ENCODE measurements around the gene GNA12. TPM values are rescaled to one million over a fixed set of nuclear protein-coding genes. Genes with fewer than 3 reads are reported as not detected.

Gene GNA12
- polyA plus RNA-seq, 1 of the 3 experiments (the other 2 are of a cell fraction) = 64.8 TPM

DNA sequence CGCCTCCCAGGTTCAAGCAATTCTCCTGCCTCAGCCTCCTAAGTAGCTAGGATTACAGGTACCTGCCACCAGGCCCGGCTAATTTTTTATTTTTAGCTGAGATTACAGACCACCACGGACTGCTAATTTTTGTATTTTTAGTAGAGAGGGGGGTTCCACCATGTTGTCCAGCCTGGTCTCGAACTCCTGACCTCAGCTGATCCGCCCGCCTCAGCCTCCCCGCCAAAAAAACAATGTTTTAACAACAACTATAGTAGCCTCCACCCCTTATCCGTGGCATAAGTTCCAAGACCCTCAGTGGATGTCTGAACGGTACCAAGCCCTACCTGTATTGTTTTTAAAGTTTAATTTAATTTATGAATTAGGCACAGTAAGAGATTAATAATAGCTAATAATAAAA lies 48.2 kb downstream of the GNA12 start:
- peaks cover 0 to 6% of the 10 kb centered on the region in 2 experiments; a peak in 2 of 4 replicates for H3K4me1 ChIP-seq (ENCODE audit: control insufficient read depth in 1 of 2, insufficient read depth in 2 of 2, low read depth in 1 of 2, low read length in 1 of 2)
- H3K79me2 ChIP-seq (ENCODE audit: insufficient read depth) = peaks cover 57% of the 10 kb centered on the region
- no peak overlapping the region for H3K4me3 ChIP-seq (ENCODE audit: low read depth in 2 of 2, low read length in 1 of 2)
- WGBS (ENCODE audit: low lambda C conversion rate) = 93% methylated on average over 9 of the region's 9 CpGs
- H3K9me3 ChIP-seq = no peaks in the 10 kb centered on the region
- H2AFZ ChIP-seq (ENCODE audit: low read depth) = no peak overlapping the region
- no peaks in the 10 kb centered on the region for H3K27me3 ChIP-seq (ENCODE audit: insufficient read depth)
- H3K9ac ChIP-seq = no peak overlapping the region
- no peak overlapping the region for H3K27ac ChIP-seq (ENCODE audit: low read depth in 2 of 2, low read length in 1 of 2)
- no peaks in the 10 kb centered on the region for H3K9me2 ChIP-seq
- no peak for TF ChIP-seq SMC3 (IDR thresholded peaks at IDR 0.05; ENCODE audit: low read depth, low read length)
- no peak for TF ChIP-seq MXI1 (IDR thresholded peaks at IDR 0.05; ENCODE audit: low read depth, low read length)
- TF ChIP-seq, protein P1, sequence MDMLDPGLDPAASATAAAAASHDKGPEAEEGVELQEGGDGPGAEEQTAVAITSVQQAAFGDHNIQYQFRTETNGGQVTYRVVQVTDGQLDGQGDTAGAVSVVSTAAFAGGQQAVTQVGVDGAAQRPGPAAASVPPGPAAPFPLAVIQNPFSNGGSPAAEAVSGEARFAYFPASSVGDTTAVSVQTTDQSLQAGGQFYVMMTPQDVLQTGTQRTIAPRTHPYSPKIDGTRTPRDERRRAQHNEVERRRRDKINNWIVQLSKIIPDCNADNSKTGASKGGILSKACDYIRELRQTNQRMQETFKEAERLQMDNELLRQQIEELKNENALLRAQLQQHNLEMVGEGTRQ (IDR thresholded peaks at IDR 0.05; ENCODE audit: borderline replicate concordance, low read depth, low read length) = no peak
- TF ChIP-seq, protein P2, sequence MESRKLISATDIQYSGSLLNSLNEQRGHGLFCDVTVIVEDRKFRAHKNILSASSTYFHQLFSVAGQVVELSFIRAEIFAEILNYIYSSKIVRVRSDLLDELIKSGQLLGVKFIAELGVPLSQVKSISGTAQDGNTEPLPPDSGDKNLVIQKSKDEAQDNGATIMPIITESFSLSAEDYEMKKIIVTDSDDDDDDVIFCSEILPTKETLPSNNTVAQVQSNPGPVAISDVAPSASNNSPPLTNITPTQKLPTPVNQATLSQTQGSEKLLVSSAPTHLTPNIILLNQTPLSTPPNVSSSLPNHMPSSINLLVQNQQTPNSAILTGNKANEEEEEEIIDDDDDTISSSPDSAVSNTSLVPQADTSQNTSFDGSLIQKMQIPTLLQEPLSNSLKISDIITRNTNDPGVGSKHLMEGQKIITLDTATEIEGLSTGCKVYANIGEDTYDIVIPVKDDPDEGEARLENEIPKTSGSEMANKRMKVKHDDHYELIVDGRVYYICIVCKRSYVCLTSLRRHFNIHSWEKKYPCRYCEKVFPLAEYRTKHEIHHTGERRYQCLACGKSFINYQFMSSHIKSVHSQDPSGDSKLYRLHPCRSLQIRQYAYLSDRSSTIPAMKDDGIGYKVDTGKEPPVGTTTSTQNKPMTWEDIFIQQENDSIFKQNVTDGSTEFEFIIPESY (IDR thresholded peaks at IDR 0.05; ENCODE audit: borderline replicate concordance, low read depth) = no peak
- no peak for TF ChIP-seq TAF1 (IDR thresholded peaks at IDR 0.05; ENCODE audit: borderline replicate concordance, low read depth, low read length)
- no peak for TF ChIP-seq RXRA (IDR thresholded peaks at IDR 0.05; ENCODE audit: borderline replicate concordance, low read depth)
- TF ChIP-seq, protein P3, sequence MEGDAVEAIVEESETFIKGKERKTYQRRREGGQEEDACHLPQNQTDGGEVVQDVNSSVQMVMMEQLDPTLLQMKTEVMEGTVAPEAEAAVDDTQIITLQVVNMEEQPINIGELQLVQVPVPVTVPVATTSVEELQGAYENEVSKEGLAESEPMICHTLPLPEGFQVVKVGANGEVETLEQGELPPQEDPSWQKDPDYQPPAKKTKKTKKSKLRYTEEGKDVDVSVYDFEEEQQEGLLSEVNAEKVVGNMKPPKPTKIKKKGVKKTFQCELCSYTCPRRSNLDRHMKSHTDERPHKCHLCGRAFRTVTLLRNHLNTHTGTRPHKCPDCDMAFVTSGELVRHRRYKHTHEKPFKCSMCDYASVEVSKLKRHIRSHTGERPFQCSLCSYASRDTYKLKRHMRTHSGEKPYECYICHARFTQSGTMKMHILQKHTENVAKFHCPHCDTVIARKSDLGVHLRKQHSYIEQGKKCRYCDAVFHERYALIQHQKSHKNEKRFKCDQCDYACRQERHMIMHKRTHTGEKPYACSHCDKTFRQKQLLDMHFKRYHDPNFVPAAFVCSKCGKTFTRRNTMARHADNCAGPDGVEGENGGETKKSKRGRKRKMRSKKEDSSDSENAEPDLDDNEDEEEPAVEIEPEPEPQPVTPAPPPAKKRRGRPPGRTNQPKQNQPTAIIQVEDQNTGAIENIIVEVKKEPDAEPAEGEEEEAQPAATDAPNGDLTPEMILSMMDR (IDR thresholded peaks at IDR 0.05) = no peak
- no peak for TF ChIP-seq NRF1 (IDR thresholded peaks at IDR 0.05; ENCODE audit: low read depth, low read length)
- TF ChIP-seq GATA2 (CRISPR knock-in tag; IDR thresholded peaks at IDR 0.05) = no peak
- no peak for TF ChIP-seq YY1 (IDR thresholded peaks at IDR 0.05; ENCODE audit: low read depth)
- no peak for TF ChIP-seq CHD2 (IDR thresholded peaks at IDR 0.05; ENCODE audit: low read length, partially characterized antibody)
- TF ChIP-seq EZH2phosphoT487 (IDR thresholded peaks at IDR 0.05; ENCODE audit: borderline replicate concordance, low read depth) = no peak
- no peak for TF ChIP-seq RFX5 (IDR thresholded peaks at IDR 0.05; ENCODE audit: low read length)
- TF ChIP-seq ELF1 (IDR thresholded peaks at IDR 0.05) = no peak
- TF ChIP-seq FOXJ3 (CRISPR knock-in tag; IDR thresholded peaks at IDR 0.05) = no peak
- ChIA-PET CTCF (no interaction called here), POLR2A (no interaction called here)
- H3K4me2 ChIP-seq = no peak overlapping the region
- H4K20me1 ChIP-seq (ENCODE audit: insufficient read depth) = peaks cover 11% of the 10 kb centered on the region
- no peak for DNase-seq
- peaks cover 11 to 29% of the 10 kb centered on the region in 2 experiments for H3K36me3 ChIP-seq (replicated peaks in 1 of 2; ENCODE audit: control insufficient read depth in 1 of 2, insufficient read depth in 2 of 2, low read length in 1 of 2)
- no peaks in the 10 kb centered on the region for H3F3A ChIP-seq (replicated peaks; ENCODE audit: insufficient read depth)
